Neural cell (in vitro differentiated cells): ENCODE results near the gene ADCY5.

Experiments
- MXI1 ChIP-seq: fragments of 450-650 bp; conservative IDR thresholded peaks from 2 replicates; pipeline ENCODE4 v1.6.1; 2014; ENCODE audit warnings: antibody characterized with exemption, mild to moderate bottlenecking; ENCODE audit not compliant: poor library complexity, severe bottlenecking
- SMC3 ChIP-seq: fragments of 450-650 bp; conservative IDR thresholded peaks from 2 replicates; pipeline ENCODE4 v1.6.1; 2014; ENCODE audit warnings: antibody characterized with exemption, mild to moderate bottlenecking, moderate library complexity; ENCODE audit not compliant: poor library complexity
- TAF1 ChIP-seq: IDR thresholded peaks from 2 replicates; pipeline ENCODE4 v1.6.1; 2012; ENCODE audit warnings: low read depth
- TF ChIP-seq, protein P1 (sequence below): fragments of 450-650 bp; IDR thresholded peaks from 2 replicates; pipeline ENCODE4 v1.5.1; 2014; ENCODE audit warnings: antibody characterized with exemption, mild to moderate bottlenecking, moderate library complexity; ENCODE audit not compliant: poor library complexity, severe bottlenecking

DNA sequence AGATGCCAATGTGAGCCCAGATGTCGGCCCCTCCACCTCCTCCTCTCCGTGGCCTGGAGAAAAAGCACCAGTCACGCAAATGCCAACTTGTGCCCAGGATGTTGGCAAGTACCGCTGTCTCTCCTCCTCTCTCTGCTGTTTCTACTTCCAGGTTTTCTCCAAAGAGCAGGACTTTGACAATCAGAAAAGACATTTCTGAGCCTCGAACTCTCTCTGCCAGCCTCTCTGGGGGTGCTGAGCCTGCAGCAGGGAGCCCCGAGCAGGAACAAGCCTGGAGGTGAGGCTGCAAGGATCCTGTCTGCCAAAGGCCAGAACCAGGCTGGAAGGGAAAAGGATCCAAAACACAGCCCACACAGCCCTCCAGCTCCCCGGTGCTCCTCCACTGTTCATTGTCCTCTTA lies 157.5 kb downstream of the ADCY5 start:
- TF ChIP-seq SMC3 (no peak), MXI1 (no peak), TAF1 (no peak)
- TF ChIP-seq, protein P1, sequence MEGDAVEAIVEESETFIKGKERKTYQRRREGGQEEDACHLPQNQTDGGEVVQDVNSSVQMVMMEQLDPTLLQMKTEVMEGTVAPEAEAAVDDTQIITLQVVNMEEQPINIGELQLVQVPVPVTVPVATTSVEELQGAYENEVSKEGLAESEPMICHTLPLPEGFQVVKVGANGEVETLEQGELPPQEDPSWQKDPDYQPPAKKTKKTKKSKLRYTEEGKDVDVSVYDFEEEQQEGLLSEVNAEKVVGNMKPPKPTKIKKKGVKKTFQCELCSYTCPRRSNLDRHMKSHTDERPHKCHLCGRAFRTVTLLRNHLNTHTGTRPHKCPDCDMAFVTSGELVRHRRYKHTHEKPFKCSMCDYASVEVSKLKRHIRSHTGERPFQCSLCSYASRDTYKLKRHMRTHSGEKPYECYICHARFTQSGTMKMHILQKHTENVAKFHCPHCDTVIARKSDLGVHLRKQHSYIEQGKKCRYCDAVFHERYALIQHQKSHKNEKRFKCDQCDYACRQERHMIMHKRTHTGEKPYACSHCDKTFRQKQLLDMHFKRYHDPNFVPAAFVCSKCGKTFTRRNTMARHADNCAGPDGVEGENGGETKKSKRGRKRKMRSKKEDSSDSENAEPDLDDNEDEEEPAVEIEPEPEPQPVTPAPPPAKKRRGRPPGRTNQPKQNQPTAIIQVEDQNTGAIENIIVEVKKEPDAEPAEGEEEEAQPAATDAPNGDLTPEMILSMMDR = no peak
